Left ventricle myocardium inferior (tissue), 1 donor: ENCODE results near the gene RGS5. TPM values are rescaled to one million over a fixed set of nuclear protein-coding genes. Genes with fewer than 3 reads are reported as not detected.

Experiments
- DNase-seq: peaks from one replicate; pipeline ENCODE4 v3.0.0-alpha.2; 2020
- H3K27ac ChIP-seq: fragments of 200-600 bp; replicated peaks from 2 replicates; pipeline ENCODE4 v1.8.0; 2021
- H3K27me3 ChIP-seq: fragments of 200-600 bp; 2 replicates; pipeline ENCODE4 v1.8.0; 2021; ENCODE audit warnings: low read depth
- H3K36me3 ChIP-seq: fragments of 200-600 bp; 2 replicates; pipeline ENCODE4 v1.8.0; 2021
- H3K4me1 ChIP-seq: fragments of 200-600 bp; 2 replicates; pipeline ENCODE4 v1.8.0; 2021
- H3K4me3 ChIP-seq: fragments of 200-600 bp; 2 replicates; pipeline ENCODE4 v1.8.0; 2021; ENCODE audit warnings: mild to moderate bottlenecking, moderate library complexity
- H3K9me3 ChIP-seq: fragments of 200-600 bp; replicated peaks from 2 replicates; pipeline ENCODE4 v1.8.0; 2021
- CTCF ChIP-seq: fragments of 200-600 bp; IDR thresholded peaks from 2 replicates; pipeline ENCODE4 v1.8.0; 2021; ENCODE audit warnings: antibody characterized with exemption, mild to moderate bottlenecking, borderline replicate concordance
- intact Hi-C: fragments of 100-400 bp; cut with micrococcal nuclease; formaldehyde crosslinking; loops from one replicate; pipeline ENCODE4 v1.11.0; 2022
- total RNA-seq: library from RNA; stranded (reverse); fragmentation: NEBNext Ultra II Directional; extraction: Animal tissue kit (Norgen Biotek cat#: 25700); gene quantifications from one replicate; pipeline ENCODE4 v1.2.1, GENCODE V29; 2021
- donor health status: DM: no; HTN: yes; CAD: no; lungs with severe emphysema.

Gene RGS5
- total RNA-seq, 1 donor from 2014 or later: 256 TPM

DNA sequence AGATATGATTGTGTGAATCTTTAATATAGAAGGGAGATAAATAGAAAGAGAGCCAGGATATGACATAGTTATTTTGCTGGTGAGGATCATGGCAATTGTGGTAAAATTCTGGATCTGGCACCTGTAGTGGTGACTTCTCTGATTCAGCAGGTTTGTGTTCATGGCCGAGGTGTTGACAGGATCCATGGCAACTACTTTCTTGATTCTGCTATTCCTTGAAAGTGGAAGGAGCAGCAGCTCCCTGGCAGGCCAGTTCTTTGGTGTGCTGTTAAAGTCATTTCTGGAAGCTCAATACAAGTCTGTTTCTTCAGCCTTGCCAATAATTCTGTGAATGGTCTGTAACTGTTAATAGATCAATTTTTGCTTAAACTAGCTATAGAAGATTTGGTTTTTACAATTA, 100.1 kb downstream of the RGS5 start:
- H3K27me3 ChIP-seq: no peaks in the 10 kb centered on the region
- no peaks in the 10 kb centered on the region for H3K9me3 ChIP-seq
- DNase-seq: no peak
- H3K36me3 ChIP-seq: no peaks in the 10 kb centered on the region
- no peak overlapping the region for H3K4me3 ChIP-seq
- no peak for TF ChIP-seq CTCF
- intact Hi-C loops: no loop called here
- no peaks in the 10 kb centered on the region for H3K4me1 ChIP-seq
- H3K27ac ChIP-seq: no peak overlapping the region

- Histone ChIP-seq H3K9me3 (no peaks in the 10 kb centered on the region), H3K27me3 (peaks cover 10% of the 10 kb centered on the region), H3K27ac (no peak overlapping the region), H3K4me3 (no peak overlapping the region), H3K36me3 (no peaks in the 10 kb centered on the region), H3K4me1 (no peaks in the 10 kb centered on the region)
- no peak for DNase-seq
- intact Hi-C loops: no loop called here
- TF ChIP-seq CTCF: no peak
Observed at GRCh38 chr1:163095213-163095612, 107.5 kb downstream of the RGS5 start.

DNA sequence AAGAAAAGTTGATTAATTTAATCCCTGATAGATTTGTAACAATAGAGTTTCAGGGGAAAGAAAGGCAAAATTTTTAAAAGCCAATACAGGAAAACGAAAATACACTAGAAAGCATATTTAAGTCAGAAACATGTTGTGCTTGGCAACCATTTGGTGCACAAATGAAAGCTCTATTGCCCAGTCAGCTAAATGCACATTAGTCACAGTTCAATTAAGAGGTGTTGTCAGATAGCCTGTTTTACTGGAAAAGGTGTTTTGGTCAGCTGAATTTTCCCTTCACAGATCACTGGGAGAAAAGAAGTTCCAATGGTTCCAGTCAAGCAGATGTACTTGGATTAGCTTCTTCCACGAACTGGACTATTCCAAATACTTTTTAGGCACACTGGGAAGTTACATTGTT, 108.1 kb downstream of the RGS5 start:
- Histone ChIP-seq H3K4me3 (no peak overlapping the region), H3K4me1 (no peaks in the 10 kb centered on the region), H3K9me3 (no peaks in the 10 kb centered on the region), H3K27me3 (peaks cover 10% of the 10 kb centered on the region), H3K36me3 (no peaks in the 10 kb centered on the region), H3K27ac (no peak overlapping the region)
- no peak for TF ChIP-seq CTCF
- no peak for DNase-seq
- intact Hi-C loops: no loop called here

DNA sequence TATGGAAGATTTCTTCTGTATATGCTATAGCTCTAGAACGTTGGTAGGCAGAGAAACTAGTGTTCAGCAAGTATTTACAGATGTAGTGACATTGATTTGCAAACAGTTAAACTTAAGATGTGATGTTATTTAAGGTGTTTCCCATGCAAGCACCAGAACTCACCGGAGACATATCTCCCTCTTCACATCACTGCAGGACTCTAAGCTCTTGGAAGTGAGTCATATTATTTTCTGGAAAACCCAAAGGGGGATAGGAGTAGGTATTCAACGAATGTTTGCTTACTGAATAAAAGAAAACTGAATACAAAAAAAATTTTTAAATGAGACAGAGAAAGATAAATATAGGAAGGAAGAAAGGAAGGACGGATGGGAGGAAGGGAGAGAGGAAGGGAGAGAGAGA, 108.5 kb downstream of the RGS5 start:
- H3K36me3 ChIP-seq: no peaks in the 10 kb centered on the region
- H3K27ac ChIP-seq: no peak overlapping the region
- no peak overlapping the region for H3K4me3 ChIP-seq
- no peaks in the 10 kb centered on the region for H3K9me3 ChIP-seq
- no peak for DNase-seq
- intact Hi-C loops: no loop called here
- peaks cover 10% of the 10 kb centered on the region for H3K27me3 ChIP-seq
- no peak for TF ChIP-seq CTCF
- no peaks in the 10 kb centered on the region for H3K4me1 ChIP-seq

- DNase-seq: no peak
- intact Hi-C loops: no loop called here
- Histone ChIP-seq H3K27ac (no peak overlapping the region), H3K4me3 (no peak overlapping the region), H3K36me3 (no peaks in the 10 kb centered on the region), H3K4me1 (no peaks in the 10 kb centered on the region), H3K9me3 (no peaks in the 10 kb centered on the region), H3K27me3 (peaks cover 10% of the 10 kb centered on the region)
- no peak for TF ChIP-seq CTCF
Observed at GRCh38 chr1:163093579-163093978, 109.1 kb downstream of the RGS5 start.

- Histone ChIP-seq H3K9me3 (no peaks in the 10 kb centered on the region), H3K4me3 (no peak overlapping the region), H3K4me1 (no peaks in the 10 kb centered on the region), H3K27me3 (peaks cover 10% of the 10 kb centered on the region), H3K36me3 (no peaks in the 10 kb centered on the region), H3K27ac (no peak overlapping the region)
- DNase-seq: no peak
- intact Hi-C loops: no loop called here
- no peak for TF ChIP-seq CTCF
Observed at GRCh38 chr1:163093169-163093568, 109.5 kb downstream of the RGS5 start.
